Measurements from ENCODE around the gene PDIA3. TPM values are rescaled to one million over a fixed set of nuclear protein-coding genes. Genes with fewer than 3 reads are reported as not detected.

PDIA3 gene
- total RNA-seq, 4 donors from 2014 or later = 29.5 to 115 (median 98.6) TPM

GRCh38 chr15:43775411-43775965 lies 29.2 kb downstream of the PDIA3 start:
- Histone ChIP-seq H3K27ac (peak overlapping the region; percentile 88 to 97 (median 92)), H3K36me3 (peaks cover 0 to 30% (median 14%) of the 10 kb centered on the region in 4 donors), H3K27me3 (no peaks in the 10 kb centered on the region), H3K9me3 (no peaks in the 10 kb centered on the region), H3K4me1 (peaks cover 0 to 33% (median 17%) of the 10 kb centered on the region in 4 donors), H3K4me3 (peak overlapping the region in 3 of 4 donors; percentile 44 to 81 (median 74))
- peak; percentile 77 for TF ChIP-seq POLR2A (IDR thresholded peaks at IDR 0.05)
- TF ChIP-seq POLR2AphosphoS5 (IDR thresholded peaks at IDR 0.05) = peak; percentile 56 to 92 (median 82)
- TF ChIP-seq EP300 (IDR thresholded peaks at IDR 0.05; ENCODE audit: low read depth) = no peak
- peak; percentile 27 to 82 (median 52) for TF ChIP-seq CTCF (IDR thresholded peaks at IDR 0.05)
- 42% methylated on average over 1 of the region's 1 CpG; no CpG with 5 or more reads in 1 of the 2 donors for WGBS, 2 donors (ENCODE audit: low coverage in 1 of 2)
- in situ Hi-C loops (cut with MboI; ENCODE audit: low pct_ligation_motif_present in 1 of 4, low pct_unique_long_range_greater_than_20kb in 1 of 4, low sequenced_read_pairs in 3 of 4) = loop anchor here in 1 of 4 donors (25.0 kb wide), 1 partner anchor 288 kb away; the partner anchor contains the start of gene TP53BP1
- DNase-seq = peak; percentile 89
- intact Hi-C loops (cut with DNase I; ENCODE audit: low total_unique reads) = no loop called here

- intact Hi-C loops (cut with DNase I; ENCODE audit: low total_unique reads) (no loop called here), in situ Hi-C loops (cut with MboI; ENCODE audit: low pct_ligation_motif_present in 1 of 4, low pct_unique_long_range_greater_than_20kb in 1 of 4, low sequenced_read_pairs in 3 of 4) (loop anchor here in 1 of 4 donors (25.0 kb wide), 1 partner anchor 289 kb away; the partner anchor contains the start of gene TP53BP1)
- Histone ChIP-seq H3K4me1 (peaks cover 0 to 31% (median 17%) of the 10 kb centered on the region in 4 donors), H3K9me3 (no peaks in the 10 kb centered on the region), H3K36me3 (peaks cover 0 to 23% (median 11%) of the 10 kb centered on the region in 4 donors), H3K27me3 (no peaks in the 10 kb centered on the region), H3K27ac (peak overlapping the region; percentile 88 to 97 (median 92)), H3K4me3 (peak overlapping the region; percentile 44 to 81 (median 72))
- no peak for TF ChIP-seq CTCF (IDR thresholded peaks at IDR 0.05)
- no peak for TF ChIP-seq POLR2A (IDR thresholded peaks at IDR 0.05)
- TF ChIP-seq POLR2AphosphoS5 (IDR thresholded peaks at IDR 0.05) = no peak
- no peak for TF ChIP-seq EP300 (IDR thresholded peaks at IDR 0.05; ENCODE audit: low read depth)
- peak; percentile 60 for DNase-seq
- 27% methylated on average over 35 of the region's 35 CpGs; no CpG with 5 or more reads in 1 of the 2 donors for WGBS, 2 donors (ENCODE audit: low coverage in 1 of 2)
Observed at GRCh38 chr15:43776101-43776717, 30.0 kb downstream of the PDIA3 start.

GRCh38 chr15:43776718-43777266 lies 30.6 kb downstream of the PDIA3 start, which contains the start of gene ELL3:
TSS of gene ELL3 (minus strand) at chr15:43776966. CDS start at chr15:43776901, 65 bp downstream.
- intact Hi-C loops (cut with DNase I; ENCODE audit: low total_unique reads) (no loop called here), in situ Hi-C loops (cut with MboI; ENCODE audit: low pct_ligation_motif_present in 1 of 4, low pct_unique_long_range_greater_than_20kb in 1 of 4, low sequenced_read_pairs in 3 of 4) (loop anchor here in 1 of 4 donors (25.0 kb wide), 1 partner anchor 289 kb away; the partner anchor contains the start of gene TP53BP1)
- peaks cover 0 to 18% (median 8%) of the 10 kb centered on the region in 4 donors for H3K36me3 ChIP-seq
- peak within 1 kb of the TSS; percentile 88 to 97 (median 92) for H3K27ac ChIP-seq
- H3K4me3 ChIP-seq = peak within 1 kb of the TSS; percentile 44 to 81 (median 72)
- WGBS, 2 donors (ENCODE audit: low coverage in 1 of 2) = 0% methylated on average over 28 of the region's 41 CpGs; no CpG with 5 or more reads in 1 of the 2 donors
- TF ChIP-seq CTCF (IDR thresholded peaks at IDR 0.05) (no peak), POLR2AphosphoS5 (IDR thresholded peaks at IDR 0.05) (peak; percentile 93 to 95 (median 94)), EP300 (IDR thresholded peaks at IDR 0.05; ENCODE audit: low read depth) (no peak), POLR2A (IDR thresholded peaks at IDR 0.05) (peak; percentile 95)
- peaks cover 0 to 26% (median 15%) of the 10 kb centered on the region in 4 donors for H3K4me1 ChIP-seq
- DNase-seq = peak; percentile 91
- no peaks in the 10 kb centered on the region for H3K9me3 ChIP-seq
- H3K27me3 ChIP-seq = no peaks in the 10 kb centered on the region

Measured in transverse colon (tissue), 4 donors.